Measurements from ENCODE around the gene MRPL32.

DNA sequence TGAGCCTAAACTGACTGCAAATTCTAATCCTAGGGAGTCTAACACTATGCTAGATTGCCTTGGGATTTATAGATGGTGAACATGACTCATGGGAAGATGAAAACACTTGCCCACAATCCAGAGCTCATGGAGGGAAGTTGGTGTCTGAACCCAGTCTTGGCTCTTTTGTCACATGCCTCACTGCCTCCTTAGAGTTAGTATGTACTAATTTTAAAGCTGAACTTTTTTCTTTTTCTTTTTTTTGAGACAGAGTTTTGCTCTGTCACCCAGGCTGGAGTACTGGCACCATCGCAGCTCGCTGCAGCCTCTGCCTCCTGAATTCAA is 14.4 kb downstream of the MRPL32 start:
- no peak for TF ChIP-seq FOXP2 (optimal IDR thresholded peaks at IDR 0.05; ENCODE audit: borderline replicate concordance, extremely low read depth, extremely low read length, insufficient read depth)
- TF ChIP-seq, protein P1, sequence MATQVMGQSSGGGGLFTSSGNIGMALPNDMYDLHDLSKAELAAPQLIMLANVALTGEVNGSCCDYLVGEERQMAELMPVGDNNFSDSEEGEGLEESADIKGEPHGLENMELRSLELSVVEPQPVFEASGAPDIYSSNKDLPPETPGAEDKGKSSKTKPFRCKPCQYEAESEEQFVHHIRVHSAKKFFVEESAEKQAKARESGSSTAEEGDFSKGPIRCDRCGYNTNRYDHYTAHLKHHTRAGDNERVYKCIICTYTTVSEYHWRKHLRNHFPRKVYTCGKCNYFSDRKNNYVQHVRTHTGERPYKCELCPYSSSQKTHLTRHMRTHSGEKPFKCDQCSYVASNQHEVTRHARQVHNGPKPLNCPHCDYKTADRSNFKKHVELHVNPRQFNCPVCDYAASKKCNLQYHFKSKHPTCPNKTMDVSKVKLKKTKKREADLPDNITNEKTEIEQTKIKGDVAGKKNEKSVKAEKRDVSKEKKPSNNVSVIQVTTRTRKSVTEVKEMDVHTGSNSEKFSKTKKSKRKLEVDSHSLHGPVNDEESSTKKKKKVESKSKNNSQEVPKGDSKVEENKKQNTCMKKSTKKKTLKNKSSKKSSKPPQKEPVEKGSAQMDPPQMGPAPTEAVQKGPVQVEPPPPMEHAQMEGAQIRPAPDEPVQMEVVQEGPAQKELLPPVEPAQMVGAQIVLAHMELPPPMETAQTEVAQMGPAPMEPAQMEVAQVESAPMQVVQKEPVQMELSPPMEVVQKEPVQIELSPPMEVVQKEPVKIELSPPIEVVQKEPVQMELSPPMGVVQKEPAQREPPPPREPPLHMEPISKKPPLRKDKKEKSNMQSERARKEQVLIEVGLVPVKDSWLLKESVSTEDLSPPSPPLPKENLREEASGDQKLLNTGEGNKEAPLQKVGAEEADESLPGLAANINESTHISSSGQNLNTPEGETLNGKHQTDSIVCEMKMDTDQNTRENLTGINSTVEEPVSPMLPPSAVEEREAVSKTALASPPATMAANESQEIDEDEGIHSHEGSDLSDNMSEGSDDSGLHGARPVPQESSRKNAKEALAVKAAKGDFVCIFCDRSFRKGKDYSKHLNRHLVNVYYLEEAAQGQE (IDR thresholded peaks at IDR 0.05; ENCODE audit: insufficient read depth in 1 of 2, low read depth in 2 of 2, low read length in 2 of 2), result no peak
- TF ChIP-seq TAF1 (IDR thresholded peaks at IDR 0.05; ENCODE audit: borderline replicate concordance, insufficient read depth, low read length), result no peak
- TF ChIP-seq POLR2AphosphoS5 (IDR thresholded peaks at IDR 0.05; ENCODE audit: low read depth, low read length), result no peak
- TF ChIP-seq SIN3A (IDR thresholded peaks at IDR 0.05; ENCODE audit: borderline replicate concordance, insufficient read depth, low read length), result no peak
